Cardiac muscle cell (in vitro differentiated cells and primary cell): ENCODE measurements around the gene FBXL14. TPM values are rescaled to one million over a fixed set of nuclear protein-coding genes. Genes with fewer than 3 reads are reported as not detected.
A peak's percentile ranks its signal among the peaks of the same experiment; 100 is the strongest.

ENCODE experiments used
- DNase-seq, 2 donors: peaks; one replicate each; pipeline versions ENCODE4 v3.0.0 to v3.0.0-alpha.2; 2010 to 2017; ENCODE audit warnings: low read depth in 1 of 2, low spot score in 1 of 2
- H3K27ac ChIP-seq: fragments of 200-600 bp; sonication (generic); 2 replicates; pipeline ENCODE4 v1.5.1; 2016
- H3K27me3 ChIP-seq: fragments of 200-600 bp; sonication (generic); 2 replicates; pipeline ENCODE4 v1.6.0; 2016; ENCODE audit warnings: control low read depth
- H3K36me3 ChIP-seq: fragments of 200-600 bp; sonication (generic); 2 replicates; pipeline ENCODE4 v1.5.1; 2016; ENCODE audit warnings: control low read depth
- H3K4me1 ChIP-seq: fragments of 200-600 bp; sonication (generic); 2 replicates; pipeline ENCODE4 v1.8.1; 2017; ENCODE audit warnings: low read depth, mild to moderate bottlenecking, mixed run types
- H3K4me3 ChIP-seq: fragments of 200-600 bp; sonication (generic); 2 replicates; pipeline ENCODE4 v1.5.1; 2016; ENCODE audit warnings: mild to moderate bottlenecking
- H3K9me3 ChIP-seq: fragments of 200-600 bp; sonication (generic); 2 replicates; pipeline ENCODE4 v1.5.1; 2017; ENCODE audit warnings: low read depth, mild to moderate bottlenecking, control low read depth
- CTCF ChIP-seq: IDR thresholded peaks from 2 replicates; pipeline ENCODE4 v1.5.1; 2012; ENCODE audit warnings: low read depth, mild to moderate bottlenecking, low read length
- polyA plus RNA-seq: library from polyadenylated mRNA; unstranded; fragments of >200 nt; fragmentation: Nextera tagmentation; extraction: Ambion mirVana; gene quantifications from 2 replicates; pipeline ENCODE4 v1.2.1, GENCODE V29; 2016
- total RNA-seq: library from RNA; depleted of rRNA; stranded (reverse); fragments of >200 nt; gene quantifications from 2 replicates; pipeline ENCODE4 v1.2.3, GENCODE V29; 2016

The FBXL14 gene
- total and polyA plus RNA-seq, 2 experiments from 2014 or later = 17.8 to 27.8 TPM

DNA sequence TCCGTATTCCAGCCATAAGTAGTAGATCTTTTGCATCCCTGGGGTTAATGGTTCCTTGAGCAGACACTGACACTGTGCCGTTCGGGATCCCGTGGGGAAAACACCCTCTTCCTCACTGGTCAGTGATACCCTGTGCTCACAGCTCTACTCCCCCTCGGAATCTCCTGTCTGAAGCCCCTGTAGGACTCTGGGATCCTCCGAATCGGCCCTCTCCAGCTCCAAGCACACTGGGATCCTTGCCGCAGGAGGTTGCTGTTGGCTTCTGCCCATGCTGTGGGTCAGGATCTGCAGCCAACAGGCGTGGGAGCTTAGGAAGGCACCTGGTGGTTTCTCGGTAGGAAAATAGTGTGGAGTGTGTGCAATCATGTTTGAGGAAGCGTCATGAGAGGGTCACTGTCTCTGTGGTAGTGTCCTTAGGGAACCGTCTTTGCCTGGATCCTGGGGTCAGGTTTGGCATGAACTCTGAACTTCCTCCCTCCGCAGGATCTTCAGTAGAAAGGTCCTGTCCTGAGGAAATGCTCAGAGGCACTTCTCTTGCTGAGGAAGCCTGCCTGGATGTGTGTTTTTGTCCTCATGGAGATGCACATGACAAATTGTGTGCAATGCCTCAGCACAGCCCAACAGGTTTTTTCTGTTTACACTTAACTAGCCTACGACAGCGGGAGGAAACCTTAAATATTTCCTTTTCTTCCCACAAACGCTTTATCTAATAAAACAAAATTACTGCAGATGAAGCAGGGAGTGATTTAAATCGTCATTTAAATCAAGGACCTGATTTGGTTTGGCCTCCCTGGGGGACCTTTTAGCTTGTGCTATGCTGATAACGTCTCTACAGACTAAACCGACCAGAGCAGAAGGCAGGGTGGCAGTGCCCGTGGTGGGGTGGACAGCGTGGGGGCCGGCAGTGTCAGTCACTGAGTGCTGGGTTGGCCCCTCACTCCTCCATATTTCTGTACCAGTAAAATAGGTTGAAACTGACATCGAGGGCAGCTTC lies 18.7 kb downstream of the FBXL14 start:
- Histone ChIP-seq H3K4me3 (no peak overlapping the region), H3K27ac (peak overlapping the region; percentile 95), H3K4me1 (peaks cover 67% of the 10 kb centered on the region), H3K27me3 (no peaks in the 10 kb centered on the region), H3K36me3 (no peaks in the 10 kb centered on the region), H3K9me3 (no peaks in the 10 kb centered on the region)
- peak in 1 of 2 donors; percentile 60 for DNase-seq
- TF ChIP-seq CTCF = no peak

DNA sequence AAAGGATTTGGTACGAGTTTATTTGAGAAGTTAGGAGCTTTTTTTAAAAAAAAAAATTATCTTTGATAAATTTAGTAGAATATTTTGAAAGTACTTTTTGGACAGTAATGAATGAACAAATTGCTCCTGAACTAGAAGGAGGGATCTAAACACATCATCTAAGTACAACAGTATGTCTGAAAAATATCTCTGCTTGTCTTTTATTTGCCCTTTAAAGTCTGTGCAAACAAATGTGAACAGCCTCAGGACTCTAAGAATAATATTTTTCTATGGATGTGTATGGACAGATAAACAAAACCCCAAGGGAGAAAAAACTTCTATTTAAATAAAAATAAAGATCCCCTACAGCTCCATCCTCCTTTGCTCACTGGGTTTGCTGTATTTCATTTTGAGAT lies 19.5 kb downstream of the FBXL14 start:
- Histone ChIP-seq H3K4me3 (no peak overlapping the region), H3K27me3 (no peaks in the 10 kb centered on the region), H3K36me3 (no peaks in the 10 kb centered on the region), H3K9me3 (no peaks in the 10 kb centered on the region), H3K4me1 (peaks cover 59% of the 10 kb centered on the region), H3K27ac (peak overlapping the region; percentile 95)
- TF ChIP-seq CTCF = no peak
- DNase-seq = no peak

DNA sequence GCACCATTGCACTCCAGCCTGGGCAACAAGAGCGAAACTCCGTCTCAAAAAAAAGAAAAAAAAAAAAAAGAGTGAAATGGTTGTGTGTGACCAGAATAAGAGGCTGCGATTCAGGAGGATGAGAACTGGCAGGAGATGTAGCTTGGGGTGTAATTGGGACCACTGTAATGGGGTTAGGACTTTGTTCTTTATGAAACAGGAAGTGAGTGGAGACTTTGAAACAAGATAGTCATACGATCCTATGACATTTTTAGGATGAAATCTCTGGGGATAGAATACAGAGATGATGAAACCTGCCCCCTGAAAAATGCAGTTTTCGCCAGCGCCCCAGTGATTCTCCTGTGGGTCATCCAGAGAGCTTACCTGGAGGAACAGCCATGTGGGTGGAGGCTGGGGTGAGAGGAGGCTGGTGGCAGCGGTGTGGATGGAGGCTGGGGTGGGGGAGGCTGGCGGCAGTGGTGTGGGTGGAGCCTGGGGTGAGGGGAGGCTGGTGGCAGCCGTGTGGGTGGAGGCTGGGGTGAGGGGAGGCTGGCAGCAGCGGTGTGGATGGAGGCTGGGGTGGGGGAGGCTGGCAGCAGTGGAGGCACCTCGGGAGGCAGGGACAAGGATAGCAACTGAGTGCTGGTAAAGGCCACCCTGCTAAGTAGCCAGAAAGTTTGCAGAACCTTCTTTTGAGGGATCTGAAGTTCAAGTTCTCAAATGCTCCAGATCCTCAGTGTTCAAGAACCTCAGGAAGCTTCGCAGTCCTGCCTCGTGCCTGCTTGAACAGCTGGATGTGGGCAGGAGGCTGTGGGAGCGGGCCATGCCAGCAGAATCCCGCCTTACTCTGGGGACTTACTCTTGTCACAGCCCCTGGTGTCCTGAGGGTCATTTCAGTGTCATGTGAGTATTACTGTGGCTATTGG lies 20.2 kb downstream of the FBXL14 start:
- Histone ChIP-seq H3K4me3 (no peak overlapping the region), H3K27me3 (no peaks in the 10 kb centered on the region), H3K36me3 (no peaks in the 10 kb centered on the region), H3K27ac (peak overlapping the region; percentile 95), H3K4me1 (peaks cover 58% of the 10 kb centered on the region), H3K9me3 (no peaks in the 10 kb centered on the region)
- no peak for TF ChIP-seq CTCF
- DNase-seq = no peak

- no peak overlapping the region for H3K4me3 ChIP-seq
- no peaks in the 10 kb centered on the region for H3K27me3 ChIP-seq
- no peak for TF ChIP-seq CTCF
- no peaks in the 10 kb centered on the region for H3K9me3 ChIP-seq
- peak overlapping the region; percentile 54 for H3K27ac ChIP-seq
- peaks cover 44% of the 10 kb centered on the region for H3K4me1 ChIP-seq
- DNase-seq = no peak
- H3K36me3 ChIP-seq = no peaks in the 10 kb centered on the region
These were observed 21.6 kb downstream of the FBXL14 start for GRCh38 chr12:1572731-1573130.

DNA sequence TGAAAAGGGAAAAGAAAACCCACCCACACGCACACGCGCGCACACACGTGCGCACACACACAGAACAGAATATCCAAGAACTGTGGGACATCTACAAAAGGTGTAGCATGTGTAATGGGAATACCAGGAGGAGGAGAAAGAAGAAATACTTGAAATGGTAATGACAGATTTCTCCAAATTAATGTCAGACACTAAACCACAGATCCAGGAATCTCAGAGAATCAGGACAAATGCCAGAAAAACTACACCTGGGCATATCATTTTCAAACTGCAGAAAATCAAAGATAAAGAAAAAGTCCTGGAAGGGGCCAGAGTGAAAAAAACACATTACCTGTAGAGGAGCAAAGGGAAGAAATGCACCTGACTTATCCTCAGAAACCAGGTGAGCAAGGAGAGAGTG lies 26.5 kb downstream of the FBXL14 start:
- DNase-seq = no peak
- TF ChIP-seq CTCF = no peak
- Histone ChIP-seq H3K27me3 (no peaks in the 10 kb centered on the region), H3K9me3 (no peaks in the 10 kb centered on the region), H3K27ac (no peak overlapping the region), H3K36me3 (no peaks in the 10 kb centered on the region), H3K4me3 (no peak overlapping the region), H3K4me1 (peaks cover 24% of the 10 kb centered on the region)
